WTC11 (cell line): ENCODE results near the gene PTER.

Experiments
- ATF1 ChIP-seq: sonication (generic); formaldehyde crosslinking; IDR thresholded peaks from 2 replicates; pipeline ENCODE4 v1.8.1; 2023; ENCODE audit warnings: mild to moderate bottlenecking, moderate library complexity, missing genetic modification reagents
- ESRRA ChIP-seq: sonication (generic); formaldehyde crosslinking; IDR thresholded peaks from 2 replicates; pipeline ENCODE4 v1.8.1; 2022; ENCODE audit warnings: mild to moderate bottlenecking, missing genetic modification reagents, borderline replicate concordance
- FOXK1 ChIP-seq: sonication (generic); formaldehyde crosslinking; IDR thresholded peaks from 2 replicates; pipeline ENCODE4 v1.8.0; 2022; ENCODE audit warnings: mild to moderate bottlenecking, moderate library complexity, missing genetic modification reagents
- SMAD3 ChIP-seq: sonication (generic); formaldehyde crosslinking; IDR thresholded peaks from 2 replicates; pipeline ENCODE4 v1.8.0; 2022; ENCODE audit warnings: missing genetic modification reagents, mild to moderate bottlenecking, borderline replicate concordance
- ZNF121 ChIP-seq: sonication (generic); formaldehyde crosslinking; IDR thresholded peaks from 2 replicates; pipeline ENCODE4 v1.8.0; 2023; ENCODE audit warnings: missing genetic modification reagents
- ZNF138 ChIP-seq: sonication (generic); formaldehyde crosslinking; conservative IDR thresholded peaks from 2 replicates; pipeline ENCODE4 v1.8.1; 2022; ENCODE audit warnings: mild to moderate bottlenecking, moderate library complexity, missing genetic modification reagents
- TF ChIP-seq, protein P1 (sequence below): fragments of 200-600 bp; IDR thresholded peaks from 2 replicates; pipeline ENCODE4 v1.8.0; 2022; ENCODE audit warnings: antibody characterized with exemption
- TF ChIP-seq, protein P2 (sequence below): sonication (generic); formaldehyde crosslinking; conservative IDR thresholded peaks from 2 replicates; pipeline ENCODE4 v1.8.1; 2023; ENCODE audit warnings: mild to moderate bottlenecking, low read depth, missing genetic modification reagents, moderate library complexity
- TF ChIP-seq, protein P3 (sequence below): sonication (generic); formaldehyde crosslinking; IDR thresholded peaks from 2 replicates; pipeline ENCODE4 v1.8.1; 2023; ENCODE audit warnings: mild to moderate bottlenecking, missing genetic modification reagents, borderline replicate concordance
- TF ChIP-seq, protein P4 (sequence below): fragments of 250-450 bp; sonication (Bioruptor Pico); conservative IDR thresholded peaks from 2 replicates; pipeline ENCODE4 v1.9.0; 2021; ENCODE audit warnings: mild to moderate bottlenecking
- TF ChIP-seq, protein P5 (sequence below): sonication (generic); formaldehyde crosslinking; IDR thresholded peaks from 2 replicates; pipeline ENCODE4 v1.8.1; 2022; ENCODE audit warnings: low read depth, mild to moderate bottlenecking, moderate library complexity, missing genetic modification reagents, borderline replicate concordance

DNA sequence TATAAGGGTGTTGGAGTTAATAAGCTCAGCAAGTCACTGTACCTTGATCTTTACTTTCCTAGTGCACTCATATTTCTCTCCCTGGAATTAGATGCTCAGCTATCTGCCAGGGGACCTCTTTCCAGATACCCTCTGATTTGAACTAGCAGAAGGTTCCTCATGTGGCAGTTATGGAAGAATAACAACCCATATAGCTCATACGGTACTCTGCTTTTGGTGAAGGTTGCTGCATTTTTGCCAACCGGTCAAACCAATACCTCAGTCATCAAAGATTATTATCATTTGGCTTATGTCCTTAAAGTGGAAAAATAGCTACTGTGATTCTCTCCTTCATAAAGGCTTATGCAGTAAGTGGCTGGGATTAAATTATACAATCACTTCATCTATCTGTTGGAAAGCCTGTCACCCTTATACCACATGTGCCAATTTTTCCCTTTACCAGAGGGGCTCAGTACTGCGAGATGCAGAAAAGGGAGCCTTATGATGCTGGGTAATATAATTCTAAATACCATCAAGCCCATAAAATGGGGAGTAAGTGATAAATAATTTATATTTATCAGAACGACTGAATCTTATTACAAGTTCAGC, 43.4 kb upstream of the PTER start:
- TF ChIP-seq SMAD3 (CRISPR knock-in tag), result no peak
- TF ChIP-seq, protein P1, sequence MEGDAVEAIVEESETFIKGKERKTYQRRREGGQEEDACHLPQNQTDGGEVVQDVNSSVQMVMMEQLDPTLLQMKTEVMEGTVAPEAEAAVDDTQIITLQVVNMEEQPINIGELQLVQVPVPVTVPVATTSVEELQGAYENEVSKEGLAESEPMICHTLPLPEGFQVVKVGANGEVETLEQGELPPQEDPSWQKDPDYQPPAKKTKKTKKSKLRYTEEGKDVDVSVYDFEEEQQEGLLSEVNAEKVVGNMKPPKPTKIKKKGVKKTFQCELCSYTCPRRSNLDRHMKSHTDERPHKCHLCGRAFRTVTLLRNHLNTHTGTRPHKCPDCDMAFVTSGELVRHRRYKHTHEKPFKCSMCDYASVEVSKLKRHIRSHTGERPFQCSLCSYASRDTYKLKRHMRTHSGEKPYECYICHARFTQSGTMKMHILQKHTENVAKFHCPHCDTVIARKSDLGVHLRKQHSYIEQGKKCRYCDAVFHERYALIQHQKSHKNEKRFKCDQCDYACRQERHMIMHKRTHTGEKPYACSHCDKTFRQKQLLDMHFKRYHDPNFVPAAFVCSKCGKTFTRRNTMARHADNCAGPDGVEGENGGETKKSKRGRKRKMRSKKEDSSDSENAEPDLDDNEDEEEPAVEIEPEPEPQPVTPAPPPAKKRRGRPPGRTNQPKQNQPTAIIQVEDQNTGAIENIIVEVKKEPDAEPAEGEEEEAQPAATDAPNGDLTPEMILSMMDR, result no peak
- no peak for TF ChIP-seq ZNF138
- TF ChIP-seq, protein P2, sequence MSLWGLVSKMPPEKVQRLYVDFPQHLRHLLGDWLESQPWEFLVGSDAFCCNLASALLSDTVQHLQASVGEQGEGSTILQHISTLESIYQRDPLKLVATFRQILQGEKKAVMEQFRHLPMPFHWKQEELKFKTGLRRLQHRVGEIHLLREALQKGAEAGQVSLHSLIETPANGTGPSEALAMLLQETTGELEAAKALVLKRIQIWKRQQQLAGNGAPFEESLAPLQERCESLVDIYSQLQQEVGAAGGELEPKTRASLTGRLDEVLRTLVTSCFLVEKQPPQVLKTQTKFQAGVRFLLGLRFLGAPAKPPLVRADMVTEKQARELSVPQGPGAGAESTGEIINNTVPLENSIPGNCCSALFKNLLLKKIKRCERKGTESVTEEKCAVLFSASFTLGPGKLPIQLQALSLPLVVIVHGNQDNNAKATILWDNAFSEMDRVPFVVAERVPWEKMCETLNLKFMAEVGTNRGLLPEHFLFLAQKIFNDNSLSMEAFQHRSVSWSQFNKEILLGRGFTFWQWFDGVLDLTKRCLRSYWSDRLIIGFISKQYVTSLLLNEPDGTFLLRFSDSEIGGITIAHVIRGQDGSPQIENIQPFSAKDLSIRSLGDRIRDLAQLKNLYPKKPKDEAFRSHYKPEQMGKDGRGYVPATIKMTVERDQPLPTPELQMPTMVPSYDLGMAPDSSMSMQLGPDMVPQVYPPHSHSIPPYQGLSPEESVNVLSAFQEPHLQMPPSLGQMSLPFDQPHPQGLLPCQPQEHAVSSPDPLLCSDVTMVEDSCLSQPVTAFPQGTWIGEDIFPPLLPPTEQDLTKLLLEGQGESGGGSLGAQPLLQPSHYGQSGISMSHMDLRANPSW (CRISPR knock-in tag), result no peak
- TF ChIP-seq, protein P3, sequence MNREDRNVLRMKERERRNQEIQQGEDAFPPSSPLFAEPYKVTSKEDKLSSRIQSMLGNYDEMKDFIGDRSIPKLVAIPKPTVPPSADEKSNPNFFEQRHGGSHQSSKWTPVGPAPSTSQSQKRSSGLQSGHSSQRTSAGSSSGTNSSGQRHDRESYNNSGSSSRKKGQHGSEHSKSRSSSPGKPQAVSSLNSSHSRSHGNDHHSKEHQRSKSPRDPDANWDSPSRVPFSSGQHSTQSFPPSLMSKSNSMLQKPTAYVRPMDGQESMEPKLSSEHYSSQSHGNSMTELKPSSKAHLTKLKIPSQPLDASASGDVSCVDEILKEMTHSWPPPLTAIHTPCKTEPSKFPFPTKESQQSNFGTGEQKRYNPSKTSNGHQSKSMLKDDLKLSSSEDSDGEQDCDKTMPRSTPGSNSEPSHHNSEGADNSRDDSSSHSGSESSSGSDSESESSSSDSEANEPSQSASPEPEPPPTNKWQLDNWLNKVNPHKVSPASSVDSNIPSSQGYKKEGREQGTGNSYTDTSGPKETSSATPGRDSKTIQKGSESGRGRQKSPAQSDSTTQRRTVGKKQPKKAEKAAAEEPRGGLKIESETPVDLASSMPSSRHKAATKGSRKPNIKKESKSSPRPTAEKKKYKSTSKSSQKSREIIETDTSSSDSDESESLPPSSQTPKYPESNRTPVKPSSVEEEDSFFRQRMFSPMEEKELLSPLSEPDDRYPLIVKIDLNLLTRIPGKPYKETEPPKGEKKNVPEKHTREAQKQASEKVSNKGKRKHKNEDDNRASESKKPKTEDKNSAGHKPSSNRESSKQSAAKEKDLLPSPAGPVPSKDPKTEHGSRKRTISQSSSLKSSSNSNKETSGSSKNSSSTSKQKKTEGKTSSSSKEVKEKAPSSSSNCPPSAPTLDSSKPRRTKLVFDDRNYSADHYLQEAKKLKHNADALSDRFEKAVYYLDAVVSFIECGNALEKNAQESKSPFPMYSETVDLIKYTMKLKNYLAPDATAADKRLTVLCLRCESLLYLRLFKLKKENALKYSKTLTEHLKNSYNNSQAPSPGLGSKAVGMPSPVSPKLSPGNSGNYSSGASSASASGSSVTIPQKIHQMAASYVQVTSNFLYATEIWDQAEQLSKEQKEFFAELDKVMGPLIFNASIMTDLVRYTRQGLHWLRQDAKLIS (CRISPR knock-in tag), result no peak
- TF ChIP-seq ATF1 (CRISPR knock-in tag), result no peak
- TF ChIP-seq ESRRA, result no peak
- TF ChIP-seq, protein P4, sequence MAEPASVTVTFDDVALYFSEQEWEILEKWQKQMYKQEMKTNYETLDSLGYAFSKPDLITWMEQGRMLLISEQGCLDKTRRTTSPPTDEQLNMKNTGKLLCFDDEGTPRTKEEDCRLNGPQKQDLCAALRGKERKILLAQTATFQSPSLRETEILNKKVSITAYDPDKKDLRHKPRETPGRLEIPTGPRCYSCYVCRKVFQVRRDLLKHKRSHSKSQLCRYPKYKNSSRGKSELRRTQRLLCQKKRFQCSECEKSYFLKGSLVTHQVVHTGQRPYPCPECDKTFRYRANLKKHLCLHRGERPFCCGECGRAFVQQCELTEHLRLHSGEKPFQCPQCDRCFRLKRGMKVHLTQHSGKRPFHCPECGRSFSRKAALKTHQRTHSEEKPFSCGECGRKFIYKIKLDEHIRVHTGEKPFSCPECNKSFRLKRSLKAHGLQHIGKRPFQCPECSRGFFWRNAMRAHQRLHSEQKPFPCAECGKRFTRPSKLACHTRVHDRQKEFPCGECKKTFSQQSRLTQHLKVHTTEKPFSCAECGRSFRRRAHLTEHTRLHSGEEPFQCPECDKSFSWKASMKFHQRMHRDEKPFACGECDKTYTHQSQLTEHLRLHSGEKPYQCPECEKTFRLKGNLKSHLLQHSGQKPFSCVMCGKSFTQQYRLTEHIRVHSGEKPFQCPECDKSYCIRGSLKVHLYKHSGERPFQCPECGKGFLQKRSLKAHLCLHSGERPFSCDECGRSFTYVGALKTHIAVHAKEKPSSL (CRISPR knock-in tag), result no peak
- no peak for TF ChIP-seq ZNF121
- TF ChIP-seq, protein P5, sequence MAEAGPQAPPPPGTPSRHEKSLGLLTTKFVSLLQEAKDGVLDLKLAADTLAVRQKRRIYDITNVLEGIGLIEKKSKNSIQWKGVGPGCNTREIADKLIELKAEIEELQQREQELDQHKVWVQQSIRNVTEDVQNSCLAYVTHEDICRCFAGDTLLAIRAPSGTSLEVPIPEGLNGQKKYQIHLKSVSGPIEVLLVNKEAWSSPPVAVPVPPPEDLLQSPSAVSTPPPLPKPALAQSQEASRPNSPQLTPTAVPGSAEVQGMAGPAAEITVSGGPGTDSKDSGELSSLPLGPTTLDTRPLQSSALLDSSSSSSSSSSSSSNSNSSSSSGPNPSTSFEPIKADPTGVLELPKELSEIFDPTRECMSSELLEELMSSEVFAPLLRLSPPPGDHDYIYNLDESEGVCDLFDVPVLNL (CRISPR knock-in tag), result no peak
- no peak for TF ChIP-seq FOXK1
